Measurements from ENCODE around the gene PARVG. TPM values are rescaled to one million over a fixed set of nuclear protein-coding genes. Genes with fewer than 3 reads are reported as not detected.

PARVG gene
- total RNA-seq, 1 experiment from 2014 or later, result 13.9 TPM

DNA sequence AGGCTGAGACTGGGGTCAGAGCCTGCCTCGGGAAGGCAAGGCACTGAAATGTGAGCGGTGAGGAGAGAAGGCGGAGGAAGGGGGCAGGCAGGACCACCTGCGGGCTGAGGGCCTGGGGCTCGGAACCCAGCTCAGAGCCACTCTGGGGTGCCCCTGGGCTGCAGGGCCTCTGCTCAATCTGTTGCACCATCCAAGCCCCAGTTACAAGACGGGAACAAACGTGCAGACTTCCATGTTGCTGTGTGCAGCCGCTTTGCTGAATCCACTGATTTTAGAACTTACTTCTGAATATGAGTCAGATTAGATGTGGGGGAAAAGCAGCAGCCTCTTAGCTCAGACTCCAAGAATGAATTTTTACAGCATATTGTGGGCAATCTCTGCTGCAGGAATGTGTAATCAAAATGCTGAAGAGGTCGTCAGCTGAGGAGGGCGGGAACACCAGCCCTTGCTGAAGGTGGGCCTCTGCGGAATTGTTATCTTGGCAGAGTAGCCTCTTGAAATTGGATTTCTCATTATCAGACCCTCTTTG, 21.6 kb downstream of the PARVG start:
- H3K4me1 ChIP-seq (ENCODE audit: insufficient read depth, low read length, poor library complexity, severe bottlenecking), result no peaks in the 10 kb centered on the region
- intact Hi-C loops (cut with micrococcal nuclease; ENCODE audit: unreplicated experiment), result no loop called here
- DNase-seq (ENCODE audit: low spot score), result no peak
- no peaks in the 10 kb centered on the region for H3K9me3 ChIP-seq (ENCODE audit: low read depth, low read length, poor library complexity, severe bottlenecking)
- no peak overlapping the region for H3K27ac ChIP-seq (ENCODE audit: low read depth, low read length, poor library complexity, severe bottlenecking)
- no TSS peak for BruUV-seq (replicated peaks)
- H3K27me3 ChIP-seq (replicated peaks; ENCODE audit: insufficient read depth, low read depth, low read length, poor library complexity), result no peaks in the 10 kb centered on the region
- no peaks in the 10 kb centered on the region for H3K36me3 ChIP-seq (ENCODE audit: insufficient read depth, low read length, poor library complexity, severe bottlenecking)
- H3K4me3 ChIP-seq (ENCODE audit: low read depth, low read length, poor library complexity, severe bottlenecking), result no peak overlapping the region
- CTCF ChIA-PET, result no interaction called here
- TF ChIP-seq EZH2 (IDR thresholded peaks at IDR 0.05; ENCODE audit: borderline replicate concordance, low read depth, low read length, poor library complexity, severe bottlenecking), result no peak
- TF ChIP-seq, protein P1, sequence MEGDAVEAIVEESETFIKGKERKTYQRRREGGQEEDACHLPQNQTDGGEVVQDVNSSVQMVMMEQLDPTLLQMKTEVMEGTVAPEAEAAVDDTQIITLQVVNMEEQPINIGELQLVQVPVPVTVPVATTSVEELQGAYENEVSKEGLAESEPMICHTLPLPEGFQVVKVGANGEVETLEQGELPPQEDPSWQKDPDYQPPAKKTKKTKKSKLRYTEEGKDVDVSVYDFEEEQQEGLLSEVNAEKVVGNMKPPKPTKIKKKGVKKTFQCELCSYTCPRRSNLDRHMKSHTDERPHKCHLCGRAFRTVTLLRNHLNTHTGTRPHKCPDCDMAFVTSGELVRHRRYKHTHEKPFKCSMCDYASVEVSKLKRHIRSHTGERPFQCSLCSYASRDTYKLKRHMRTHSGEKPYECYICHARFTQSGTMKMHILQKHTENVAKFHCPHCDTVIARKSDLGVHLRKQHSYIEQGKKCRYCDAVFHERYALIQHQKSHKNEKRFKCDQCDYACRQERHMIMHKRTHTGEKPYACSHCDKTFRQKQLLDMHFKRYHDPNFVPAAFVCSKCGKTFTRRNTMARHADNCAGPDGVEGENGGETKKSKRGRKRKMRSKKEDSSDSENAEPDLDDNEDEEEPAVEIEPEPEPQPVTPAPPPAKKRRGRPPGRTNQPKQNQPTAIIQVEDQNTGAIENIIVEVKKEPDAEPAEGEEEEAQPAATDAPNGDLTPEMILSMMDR (conservative IDR thresholded peaks at IDR 0.05; ENCODE audit: low read depth, low read length), result no peak
- POLR2A ChIA-PET (ENCODE audit: low non-redundant PET), result interaction anchor here (0.7 kb wide), 1 partner anchor 30 kb away, joined by 3 read pairs; no protein-coding TSS in a partner anchor

DNA sequence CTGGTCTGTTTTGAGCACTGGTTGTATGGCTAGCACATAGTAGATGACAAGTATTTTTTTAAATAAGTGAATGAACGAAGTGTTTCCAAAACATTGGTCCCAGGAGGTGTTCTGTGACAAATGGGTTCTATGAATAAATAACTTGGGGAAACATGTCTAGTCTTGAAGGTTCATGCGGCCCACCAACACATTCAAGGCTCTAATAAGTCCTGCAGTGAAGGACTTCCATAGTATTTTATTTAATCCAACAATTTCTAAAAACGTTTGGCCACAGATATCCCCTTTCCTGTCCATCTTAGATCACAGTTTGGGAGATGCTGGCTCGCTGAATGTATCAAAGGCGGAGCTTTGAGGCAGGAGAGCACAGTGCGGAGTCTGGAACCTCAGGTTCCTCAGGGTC, 22.5 kb downstream of the PARVG start:
- H3K9me3 ChIP-seq (ENCODE audit: low read depth, low read length, poor library complexity, severe bottlenecking), result no peaks in the 10 kb centered on the region
- no peak overlapping the region for H3K4me3 ChIP-seq (ENCODE audit: low read depth, low read length, poor library complexity, severe bottlenecking)
- POLR2A ChIA-PET (ENCODE audit: low non-redundant PET), result no interaction called here
- no TSS peak for BruUV-seq (replicated peaks)
- intact Hi-C loops (cut with micrococcal nuclease; ENCODE audit: unreplicated experiment), result no loop called here
- CTCF ChIA-PET, result no interaction called here
- H3K27me3 ChIP-seq (replicated peaks; ENCODE audit: insufficient read depth, low read depth, low read length, poor library complexity), result no peaks in the 10 kb centered on the region
- DNase-seq (ENCODE audit: low spot score), result no peak
- TF ChIP-seq EZH2 (IDR thresholded peaks at IDR 0.05; ENCODE audit: borderline replicate concordance, low read depth, low read length, poor library complexity, severe bottlenecking), result no peak
- TF ChIP-seq, protein P1 (conservative IDR thresholded peaks at IDR 0.05; ENCODE audit: low read depth, low read length), result no peak
- no peak overlapping the region for H3K27ac ChIP-seq (ENCODE audit: low read depth, low read length, poor library complexity, severe bottlenecking)
- no peaks in the 10 kb centered on the region for H3K36me3 ChIP-seq (ENCODE audit: insufficient read depth, low read length, poor library complexity, severe bottlenecking)
- no peaks in the 10 kb centered on the region for H3K4me1 ChIP-seq (ENCODE audit: insufficient read depth, low read length, poor library complexity, severe bottlenecking)

GRCh38 chr22:44204739-44205515, 24.2 kb downstream of the PARVG start:
- no peak for DNase-seq (ENCODE audit: low spot score)
- no peak overlapping the region for H3K27ac ChIP-seq (ENCODE audit: low read depth, low read length, poor library complexity, severe bottlenecking)
- H3K36me3 ChIP-seq (ENCODE audit: insufficient read depth, low read length, poor library complexity, severe bottlenecking), result no peaks in the 10 kb centered on the region
- H3K9me3 ChIP-seq (ENCODE audit: low read depth, low read length, poor library complexity, severe bottlenecking), result no peaks in the 10 kb centered on the region
- no peaks in the 10 kb centered on the region for H3K27me3 ChIP-seq (replicated peaks; ENCODE audit: insufficient read depth, low read depth, low read length, poor library complexity)
- ChIA-PET POLR2A (ENCODE audit: low non-redundant PET) (no interaction called here), CTCF (no interaction called here)
- TF ChIP-seq EZH2 (IDR thresholded peaks at IDR 0.05; ENCODE audit: borderline replicate concordance, low read depth, low read length, poor library complexity, severe bottlenecking), result no peak
- TF ChIP-seq, protein P1 (conservative IDR thresholded peaks at IDR 0.05; ENCODE audit: low read depth, low read length), result no peak
- BruUV-seq (replicated peaks), result no TSS peak
- intact Hi-C loops (cut with micrococcal nuclease; ENCODE audit: unreplicated experiment), result no loop called here
- no peak overlapping the region for H3K4me3 ChIP-seq (ENCODE audit: low read depth, low read length, poor library complexity, severe bottlenecking)
- no peaks in the 10 kb centered on the region for H3K4me1 ChIP-seq (ENCODE audit: insufficient read depth, low read length, poor library complexity, severe bottlenecking)

All from A673 (cell line).